CMK (cell line): ENCODE results near the gene RANBP3.

ENCODE experiments used
- DNase-seq: peaks from one replicate; pipeline ENCODE4 v3.0.0-alpha.2; 2010; ENCODE audit warnings: low read depth

The RANBP3 gene

GRCh38 chr19:5926641-5927440 is 51.1 kb downstream of the RANBP3 start:
- DNase-seq, result no peak

GRCh38 chr19:5925830-5926427 is 52.0 kb downstream of the RANBP3 start:
- no peak for DNase-seq

- no peak for DNase-seq
Measured at GRCh38 chr19:5923356-5923755, 54.6 kb downstream of the RANBP3 start.

- no peak for DNase-seq
Measured at GRCh38 chr19:5922161-5922545, 55.8 kb downstream of the RANBP3 start.

GRCh38 chr19:5921516-5922160 is 56.3 kb downstream of the RANBP3 start:
- no peak for DNase-seq

GRCh38 chr19:5918463-5919079 is 59.4 kb downstream of the RANBP3 start:
- DNase-seq, result no peak

GRCh38 chr19:5917431-5918107 is 60.4 kb downstream of the RANBP3 start:
- DNase-seq, result no peak

GRCh38 chr19:5916181-5916708 is 61.7 kb downstream of the RANBP3 start:
- no peak for DNase-seq

GRCh38 chr19:5915782-5916165 is 62.2 kb downstream of the RANBP3 start:
- DNase-seq, result no peak

GRCh38 chr19:5914946-5915781 is 62.8 kb downstream of the RANBP3 start:
- no peak for DNase-seq

- DNase-seq, result no peak
Measured at GRCh38 chr19:5914358-5914774, 63.6 kb downstream of the RANBP3 start.

- no peak for DNase-seq
Measured at GRCh38 chr19:5913739-5914357, 64.1 kb downstream of the RANBP3 start, which contains the start of gene CAPS. Gene CAPS (plus strand): TSS chr19:5914254. CDS start chr19:5914407, 153 bp downstream.

- DNase-seq, result no peak
Measured at GRCh38 chr19:5911366-5911765, 66.6 kb downstream of the RANBP3 start.

- no peak for DNase-seq
Measured at GRCh38 chr19:5910638-5910907, 67.4 kb downstream of the RANBP3 start.

- no peak for DNase-seq
Measured at GRCh38 chr19:5908773-5909442, 69.0 kb downstream of the RANBP3 start.

- no peak for DNase-seq
Measured at GRCh38 chr19:5907241-5907640, 70.7 kb downstream of the RANBP3 start.

GRCh38 chr19:5905114-5905778 is 72.7 kb downstream of the RANBP3 start:
- DNase-seq, result no peak

GRCh38 chr19:5904352-5905113 is 73.4 kb downstream of the RANBP3 start, which contains the start of gene VMAC:
Gene VMAC (plus strand): TSS chr19:5904872. CDS start chr19:5904891, 19 bp downstream.
- peak; percentile 100 for DNase-seq
